HCT116 (cell line): ENCODE measurements around the gene IQCH. TPM values are rescaled to one million over a fixed set of nuclear protein-coding genes. Genes with fewer than 3 reads are reported as not detected.

Experiments
- ATAC-seq: fragments of 200-7000 bp; cut with Tn5 transposase; 2 replicates; pipeline ENCODE4 v1.9.1; 2020; ENCODE audit warnings: mild to moderate bottlenecking, moderate library complexity
- BruUV-seq: library from RNA; stranded (reverse); fragments of 400-500 nt; replicated peaks from 2 replicates; lab custom pipeline; 2021; lab: Mats Ljungman, UMichigan
- CTCF ChIA-PET: fragments of 300-600 bp; sonication (Branson Sonifier 250); formaldehyde crosslinking; loops from one replicate; lab custom pipeline; 2021; ENCODE audit warnings: antibody characterized with exemption; lab: Charles Lee
- POLR2A ChIA-PET: fragments of 300-600, 350-600 bp; sonication (Branson Sonifier 250); formaldehyde crosslinking; loops from one replicate; lab custom pipeline; 2021; ENCODE audit warnings: antibody characterized with exemption; lab: Charles Lee
- RAD21 ChIA-PET, 2 experiments: fragments of 300-600 bp; sonication (Branson Sonifier 250); formaldehyde crosslinking; loops; one replicate each; lab custom pipeline; 2023; ENCODE audit warnings: low total read pairs in 2 of 2; ENCODE audit not compliant: uncharacterized antibody in 2 of 2, unreplicated experiment in 2 of 2, low non-redundant PET in 1 of 2; lab: Charles Lee
- DNase-seq: peaks from one replicate; pipeline ENCODE4 v3.0.0-alpha.2; 2010; ENCODE audit warnings: low read depth, low spot score
- H2AFZ ChIP-seq: fragments of 200-600 bp; shearing (Covaris generic), sonication (generic); 2 replicates; pipeline ENCODE4 v1.6.1; 2017; ENCODE audit warnings: low read depth, mixed run types, mixed read lengths, antibody characterized with exemption, low read length; ENCODE audit not compliant: poor library complexity, severe bottlenecking
- H3K27ac ChIP-seq: 2 replicates; pipeline ENCODE4 v1.5.1; 2012; ENCODE audit warnings: low read depth, low read length
- H3K27me3 ChIP-seq: fragments of 200-600 bp; sonication (generic); 2 replicates; pipeline ENCODE4 v1.6.1; 2016; ENCODE audit warnings: mixed run types, low read length, mixed read lengths; ENCODE audit not compliant: insufficient read depth
- H3K36me3 ChIP-seq, 2 experiments: fragments of 200-500 bp in 1 of 2; fragments of 200-600 bp in 1 of 2; sonication (Bioruptor generic) in 1 of 2; sonication (generic) in 1 of 2; 2 replicates each; pipeline versions ENCODE4 v1.5.1 to v1.6.1; 2014 to 2016; ENCODE audit warnings: low read length in 2 of 2, inconsistent platforms in 1 of 2, mixed read lengths in 1 of 2, mixed run types in 1 of 2; ENCODE audit not compliant: insufficient read depth in 2 of 2, control insufficient read depth in 1 of 2
- H3K4me1 ChIP-seq, 2 experiments: fragments of 200-600 bp in 1 of 2; sonication (generic) in 1 of 2; 2 replicates each; pipeline versions ENCODE4 v1.5.1 to v1.6.1; 2012 to 2017; ENCODE audit warnings: low read length in 2 of 2, inconsistent platforms in 1 of 2, mild to moderate bottlenecking in 1 of 2, mixed read lengths in 1 of 2, mixed run types in 1 of 2, moderate library complexity in 1 of 2; ENCODE audit not compliant: insufficient read depth in 2 of 2, control insufficient read depth in 1 of 2
- H3K4me2 ChIP-seq: fragments of 200-600 bp; sonication (generic); 2 replicates; pipeline ENCODE4 v1.6.1; 2017; ENCODE audit warnings: mixed run types, low read length, mixed read lengths
- H3K4me3 ChIP-seq, 2 experiments: fragments of 200-600 bp in 1 of 2; sonication (generic) in 1 of 2; replicated peaks in 1 of 2; 2 replicates each; pipeline ENCODE4 v1.5.1; 2011 to 2016; ENCODE audit warnings: low read length in 2 of 2, control low read depth in 1 of 2, low read depth in 1 of 2, mild to moderate bottlenecking in 1 of 2, mixed read lengths in 1 of 2, mixed run types in 1 of 2
- H3K79me2 ChIP-seq: fragments of 200-600 bp; sonication (generic); 2 replicates; pipeline ENCODE4 v1.6.1; 2017; ENCODE audit warnings: mild to moderate bottlenecking, mixed run types, low read length, moderate library complexity, mixed read lengths; ENCODE audit not compliant: insufficient read depth
- H3K9ac ChIP-seq: fragments of 200-600 bp; sonication (generic); 2 replicates; pipeline ENCODE4 v1.6.1; 2016; ENCODE audit warnings: low read length, mixed read lengths
- H3K9me2 ChIP-seq: fragments of 200-600 bp; sonication (generic), shearing (Covaris generic); 2 replicates; pipeline ENCODE4 v1.6.1; 2017; ENCODE audit warnings: mixed run types, mild to moderate bottlenecking, moderate library complexity; ENCODE audit not compliant: insufficient read depth
- H3K9me3 ChIP-seq, 2 experiments: fragments of 200-500 bp in 1 of 2; fragments of 200-600 bp in 1 of 2; sonication (Bioruptor generic) in 1 of 2; sonication (generic) in 1 of 2; 2 replicates each; pipeline ENCODE4 v1.6.1; 2014 to 2017; ENCODE audit warnings: low read length in 2 of 2, mixed read lengths in 2 of 2, inconsistent platforms in 1 of 2, low read depth in 1 of 2, mild to moderate bottlenecking in 1 of 2, mixed run types in 1 of 2, moderate library complexity in 1 of 2; ENCODE audit not compliant: control insufficient read depth in 1 of 2, insufficient read depth in 1 of 2
- H4K20me1 ChIP-seq: fragments of 200-600 bp; sonication (generic), shearing (Covaris generic); 2 replicates; pipeline ENCODE4 v1.6.1; 2017; ENCODE audit warnings: mixed run types, mild to moderate bottlenecking, moderate library complexity; ENCODE audit not compliant: insufficient read depth
- ATF3 ChIP-seq: IDR thresholded peaks from 2 replicates; pipeline ENCODE4 v1.6.1; 2012
- CBX3 ChIP-seq: IDR thresholded peaks from 2 replicates; pipeline ENCODE4 v1.6.1; 2012; ENCODE audit warnings: low read depth
- CEBPB ChIP-seq: IDR thresholded peaks from 2 replicates; pipeline ENCODE4 v1.6.1; 2012; ENCODE audit warnings: low read depth
- EZH2 ChIP-seq: fragments of 200-600 bp; sonication (generic); IDR thresholded peaks from 2 replicates; pipeline ENCODE4 v1.6.1; 2017; ENCODE audit warnings: antibody characterized with exemption, mixed run types
- EZH2phosphoT487 ChIP-seq: fragments of 200-600 bp; IDR thresholded peaks from 2 replicates; pipeline ENCODE4 v1.6.1; 2018; ENCODE audit warnings: antibody characterized with exemption, borderline replicate concordance
- JUND ChIP-seq: IDR thresholded peaks from 2 replicates; pipeline ENCODE4 v1.6.1; 2012
- MAX ChIP-seq: IDR thresholded peaks from 2 replicates; pipeline ENCODE4 v1.6.1; 2012
- POLR2A ChIP-seq: IDR thresholded peaks from 2 replicates; pipeline ENCODE4 v1.7.0; 2011; ENCODE audit warnings: borderline replicate concordance; ENCODE audit not compliant: insufficient read depth, insufficient read length; ENCODE audit errors: extremely low read depth
- POLR2AphosphoS5 ChIP-seq: IDR thresholded peaks from 2 replicates; pipeline ENCODE4 v1.6.1; 2011; ENCODE audit warnings: mild to moderate bottlenecking, low read depth, low read length, moderate library complexity
- REST ChIP-seq: IDR thresholded peaks from 2 replicates; pipeline ENCODE4 v1.6.1; 2012; ENCODE audit warnings: low read depth
- SIN3A ChIP-seq: IDR thresholded peaks from 2 replicates; pipeline ENCODE4 v1.6.1; 2012; ENCODE audit warnings: low read depth
- SP1 ChIP-seq: IDR thresholded peaks from 2 replicates; pipeline ENCODE4 v1.6.1; 2012; ENCODE audit warnings: low read depth
- SRF ChIP-seq: IDR thresholded peaks from 2 replicates; pipeline ENCODE4 v1.6.1; 2012; ENCODE audit warnings: low read depth
- YY1 ChIP-seq: IDR thresholded peaks from 2 replicates; pipeline ENCODE4 v1.6.1; 2011; ENCODE audit warnings: low read length, low read depth, moderate library complexity, mild to moderate bottlenecking; ENCODE audit not compliant: insufficient replicate concordance; ENCODE audit errors: extremely low read depth
- ZBTB33 ChIP-seq: IDR thresholded peaks from 2 replicates; pipeline ENCODE4 v1.6.1; 2011; ENCODE audit warnings: mild to moderate bottlenecking, low read length, moderate library complexity; ENCODE audit not compliant: insufficient replicate concordance; ENCODE audit errors: extremely low read depth
- ZFX ChIP-seq: fragments of 450-650 bp; IDR thresholded peaks from 2 replicates; pipeline ENCODE4 v1.6.1; 2017
- ZNF274 ChIP-seq: fragments of 200-500 bp; sonication (Bioruptor generic); IDR thresholded peaks from 2 replicates; pipeline ENCODE4 v1.6.1; 2014; ENCODE audit warnings: mild to moderate bottlenecking, low read depth, low read length, inconsistent platforms
- intact Hi-C: fragments of 100-400 bp; cut with micrococcal nuclease; formaldehyde crosslinking; loops from 2 replicates; pipeline ENCODE4 v1.10.0; 2022
- total RNA-seq: library from RNA; stranded (reverse); gene quantifications from one replicate; pipeline ENCODE4 v1.2.1, GENCODE V29; 2021; ENCODE audit not compliant: unreplicated experiment
- TF ChIP-seq, protein P1 (sequence below), 3 experiments: fragments of 200-600 bp in 1 of 3; sonication (generic) in 1 of 3; IDR thresholded peaks in 2 of 3; conservative IDR thresholded peaks in 1 of 3; 2 replicates each; pipeline ENCODE4 v1.5.1; 2012 to 2017; ENCODE audit warnings: low read depth in 2 of 3, low read length in 2 of 3, antibody characterized with exemption in 1 of 3, borderline replicate concordance in 1 of 3, control low read depth in 1 of 3, mild to moderate bottlenecking in 1 of 3, mixed read lengths in 1 of 3, mixed run types in 1 of 3, moderate library complexity in 1 of 3; ENCODE audit not compliant: insufficient read depth in 1 of 3

Gene IQCH
- total RNA-seq, 1 experiment from 2014 or later = 4.6 TPM

DNA sequence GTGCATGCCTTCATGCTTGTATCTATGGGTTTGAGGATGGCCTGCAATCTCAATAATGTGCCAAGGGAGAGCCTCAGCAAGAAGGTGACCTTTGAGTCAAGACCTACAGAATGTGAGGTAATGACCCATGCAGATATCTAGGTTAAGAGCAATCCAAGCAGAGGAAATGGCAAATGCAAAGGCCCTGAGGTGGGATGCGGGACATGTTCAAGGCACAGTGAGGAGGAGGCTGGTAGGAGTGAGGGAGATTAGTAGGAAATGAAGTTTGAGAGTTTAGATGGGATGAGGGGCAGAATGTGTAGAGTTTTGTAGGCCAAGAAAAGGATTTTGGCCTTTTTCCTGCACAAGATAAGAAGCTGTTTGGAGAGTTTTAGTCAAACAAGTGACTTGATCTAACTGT is 283.2 kb downstream of the IQCH start:
- no TSS peak for BruUV-seq
- Histone ChIP-seq H3K27me3 (no peaks in the 10 kb centered on the region), H3K9me3 (no peaks in the 10 kb centered on the region), H3K9ac (no peak overlapping the region), H3K4me1 (peaks cover 3 to 4% of the 10 kb centered on the region in 2 experiments; a peak in 2 of 4 replicates), H3K4me2 (no peak overlapping the region), H3K4me3 (no peak overlapping the region), H3K36me3 (no peaks in the 10 kb centered on the region), H3K79me2 (no peaks in the 10 kb centered on the region), H3K27ac (no peak overlapping the region), H2AFZ (no peak overlapping the region), H3K9me2 (no peaks in the 10 kb centered on the region), H4K20me1 (no peaks in the 10 kb centered on the region)
- ATAC-seq = no peak
- ChIA-PET POLR2A (no interaction called here), CTCF (no interaction called here), RAD21 (no interaction called here)
- intact Hi-C loops = no loop called here
- TF ChIP-seq SP1 (no peak), CEBPB (no peak), SRF (no peak), SIN3A (no peak), JUND (no peak), REST (no peak), MAX (no peak), ZFX (no peak), EZH2 (no peak), ZNF274 (no peak), CBX3 (no peak), YY1 (no peak), EZH2phosphoT487 (no peak), ZBTB33 (no peak), ATF3 (no peak), POLR2A (no peak), POLR2AphosphoS5 (no peak)
- TF ChIP-seq, protein P1, sequence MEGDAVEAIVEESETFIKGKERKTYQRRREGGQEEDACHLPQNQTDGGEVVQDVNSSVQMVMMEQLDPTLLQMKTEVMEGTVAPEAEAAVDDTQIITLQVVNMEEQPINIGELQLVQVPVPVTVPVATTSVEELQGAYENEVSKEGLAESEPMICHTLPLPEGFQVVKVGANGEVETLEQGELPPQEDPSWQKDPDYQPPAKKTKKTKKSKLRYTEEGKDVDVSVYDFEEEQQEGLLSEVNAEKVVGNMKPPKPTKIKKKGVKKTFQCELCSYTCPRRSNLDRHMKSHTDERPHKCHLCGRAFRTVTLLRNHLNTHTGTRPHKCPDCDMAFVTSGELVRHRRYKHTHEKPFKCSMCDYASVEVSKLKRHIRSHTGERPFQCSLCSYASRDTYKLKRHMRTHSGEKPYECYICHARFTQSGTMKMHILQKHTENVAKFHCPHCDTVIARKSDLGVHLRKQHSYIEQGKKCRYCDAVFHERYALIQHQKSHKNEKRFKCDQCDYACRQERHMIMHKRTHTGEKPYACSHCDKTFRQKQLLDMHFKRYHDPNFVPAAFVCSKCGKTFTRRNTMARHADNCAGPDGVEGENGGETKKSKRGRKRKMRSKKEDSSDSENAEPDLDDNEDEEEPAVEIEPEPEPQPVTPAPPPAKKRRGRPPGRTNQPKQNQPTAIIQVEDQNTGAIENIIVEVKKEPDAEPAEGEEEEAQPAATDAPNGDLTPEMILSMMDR (IDR thresholded peaks at IDR 0.05 in 2 of 3, conservative IDR thresholded peaks at IDR 0.05 in 1 of 3; ENCODE audit: borderline replicate concordance in 1 of 3, insufficient read depth in 1 of 3, low read depth in 2 of 3, low read length in 2 of 3) = no peak
- DNase-seq = no peak
